Mesendoderm (in vitro differentiated cells): ENCODE results near the gene CST9.

Source experiments
- DNase-seq: peaks from one replicate; pipeline ENCODE4 v3.0.0; 2013
- H2AK5ac ChIP-seq: 2 replicates; pipeline ENCODE4 v1.6.1; 2013; ENCODE audit warnings: low read length, inconsistent platforms
- H2BK120ac ChIP-seq: 2 replicates; pipeline ENCODE4 v1.6.1; 2013; ENCODE audit warnings: low read depth, mild to moderate bottlenecking, low read length, moderate library complexity, mixed read lengths
- H2BK15ac ChIP-seq: replicated peaks from 2 replicates; pipeline ENCODE4 v1.6.1; 2013; ENCODE audit warnings: low read depth, mild to moderate bottlenecking, moderate library complexity
- H2BK5ac ChIP-seq: 2 replicates; pipeline ENCODE4 v1.6.1; 2013; ENCODE audit warnings: low read length, inconsistent platforms
- H3K18ac ChIP-seq: 2 replicates; pipeline ENCODE4 v1.6.1; 2013; ENCODE audit warnings: mild to moderate bottlenecking, low read length, mixed read lengths
- H3K23ac ChIP-seq: one replicate; pipeline ENCODE4 v1.6.1; 2013; ENCODE audit warnings: low read length
- H3K27ac ChIP-seq: 2 replicates; pipeline ENCODE4 v1.5.1; 2013; ENCODE audit warnings: low read depth, mild to moderate bottlenecking, inconsistent platforms, low read length, moderate library complexity
- H3K27me3 ChIP-seq: 2 replicates; pipeline ENCODE4 v1.6.1; 2013; ENCODE audit warnings: low read length, control low read depth, mild to moderate bottlenecking, inconsistent platforms; ENCODE audit not compliant: insufficient read depth, poor library complexity
- H3K36me3 ChIP-seq: 2 replicates; pipeline ENCODE4 v1.6.1; 2013; ENCODE audit warnings: low read length, inconsistent platforms; ENCODE audit not compliant: control insufficient read depth, insufficient read depth
- H3K4ac ChIP-seq: one replicate; pipeline ENCODE4 v1.6.1; 2013; ENCODE audit warnings: low read depth, mild to moderate bottlenecking, low read length, moderate library complexity
- H3K4me1 ChIP-seq: 2 replicates; pipeline ENCODE4 v1.6.1; 2013; ENCODE audit warnings: low read depth, low read length, inconsistent platforms; ENCODE audit not compliant: control insufficient read depth
- H3K4me2 ChIP-seq: 2 replicates; pipeline ENCODE4 v1.6.1; 2013; ENCODE audit warnings: low read length
- H3K4me3 ChIP-seq: 2 replicates; pipeline ENCODE4 v1.5.1; 2013; ENCODE audit warnings: mild to moderate bottlenecking, low read length
- H3K56ac ChIP-seq: one replicate; pipeline ENCODE4 v1.6.1; 2013; ENCODE audit warnings: low read length
- H3K79me1 ChIP-seq: 2 replicates; pipeline ENCODE4 v1.6.1; 2013; ENCODE audit warnings: low read length, inconsistent platforms
- H3K79me2 ChIP-seq: 2 replicates; pipeline ENCODE4 v1.6.1; 2013; ENCODE audit warnings: mild to moderate bottlenecking, low read length; ENCODE audit not compliant: control insufficient read depth, insufficient read depth
- H3K9ac ChIP-seq: 2 replicates; pipeline ENCODE4 v1.6.1; 2013; ENCODE audit warnings: low read length, inconsistent platforms
- H4K5ac ChIP-seq: one replicate; pipeline ENCODE4 v1.6.1; 2013; ENCODE audit warnings: low read length
- H4K8ac ChIP-seq: one replicate; pipeline ENCODE4 v1.6.1; 2013; ENCODE audit warnings: low read depth, mild to moderate bottlenecking, control low read depth, low read length, moderate library complexity
- WGBS: extraction: QIAGEN DNeasy Blood & Tissue Kit; methylation state at CpG from one replicate; pipeline ENCODE4 v1.1.7; 2013; ENCODE audit warnings: low lambda C conversion rate, missing lambda C conversion rate; ENCODE audit not compliant: insufficient coverage; ENCODE audit errors: extremely low coverage; 5-methylcytosine and 5-hydroxymethylcytosine counted together

Gene CST9

GRCh38 chr20:23651117-23651516 is 45.4 kb upstream of the CST9 start:
- Histone ChIP-seq H3K18ac (no peak overlapping the region), H3K23ac (no peak overlapping the region), H3K4me3 (no peak overlapping the region), H3K4ac (no peak overlapping the region), H3K4me1 (no peaks in the 10 kb centered on the region), H3K27ac (no peak overlapping the region), H3K56ac (no peak overlapping the region), H4K8ac (no peak overlapping the region), H3K36me3 (no peaks in the 10 kb centered on the region), H2BK15ac (no peak overlapping the region), H2BK5ac (no peak overlapping the region), H3K79me1 (no peaks in the 10 kb centered on the region), H3K79me2 (no peaks in the 10 kb centered on the region), H2AK5ac (no peak overlapping the region), H4K5ac (no peak overlapping the region), H3K4me2 (no peak overlapping the region), H3K27me3 (no peaks in the 10 kb centered on the region), H2BK120ac (no peak overlapping the region), H3K9ac (no peak overlapping the region)
- no CpG with 5 or more reads among the region's 2 CpGs for WGBS
- DNase-seq = no peak

- Histone ChIP-seq H3K4me2 (no peak overlapping the region), H3K79me1 (no peaks in the 10 kb centered on the region), H3K36me3 (no peaks in the 10 kb centered on the region), H2BK15ac (no peak overlapping the region), H3K4ac (no peak overlapping the region), H3K27ac (no peak overlapping the region), H3K56ac (no peak overlapping the region), H3K4me3 (no peak overlapping the region), H3K4me1 (no peaks in the 10 kb centered on the region), H2BK120ac (no peak overlapping the region), H4K5ac (no peak overlapping the region), H3K9ac (no peak overlapping the region), H4K8ac (no peak overlapping the region), H3K79me2 (no peaks in the 10 kb centered on the region), H2AK5ac (no peak overlapping the region), H3K23ac (no peak overlapping the region), H3K27me3 (no peaks in the 10 kb centered on the region), H3K18ac (no peak overlapping the region), H2BK5ac (no peak overlapping the region)
- no CpG with 5 or more reads among the region's 1 CpG for WGBS
- no peak for DNase-seq
Measured at GRCh38 chr20:23649830-23650417, 44.2 kb upstream of the CST9 start.

- H3K79me2 ChIP-seq = no peaks in the 10 kb centered on the region
- H3K79me1 ChIP-seq = no peaks in the 10 kb centered on the region
- no peak overlapping the region for H2BK120ac ChIP-seq
- no peak overlapping the region for H2AK5ac ChIP-seq
- H3K27ac ChIP-seq = no peak overlapping the region
- H3K18ac ChIP-seq = no peak overlapping the region
- no CpG with 5 or more reads among the region's 2 CpGs for WGBS
- no peak overlapping the region for H3K56ac ChIP-seq
- H3K9ac ChIP-seq = no peak overlapping the region
- H3K23ac ChIP-seq = no peak overlapping the region
- no peak overlapping the region for H4K8ac ChIP-seq
- H3K4me3 ChIP-seq = no peak overlapping the region
- no peak for DNase-seq
- no peak overlapping the region for H3K4ac ChIP-seq
- no peak overlapping the region for H2BK5ac ChIP-seq
- H3K4me2 ChIP-seq = no peak overlapping the region
- H4K5ac ChIP-seq = no peak overlapping the region
- H2BK15ac ChIP-seq = no peak overlapping the region
- no peaks in the 10 kb centered on the region for H3K27me3 ChIP-seq
- H3K36me3 ChIP-seq = no peaks in the 10 kb centered on the region
- H3K4me1 ChIP-seq = no peaks in the 10 kb centered on the region
Measured at GRCh38 chr20:23649242-23649641, 43.5 kb upstream of the CST9 start.

GRCh38 chr20:23647346-23647745 is 41.6 kb upstream of the CST9 start:
- H3K4me2 ChIP-seq = no peak overlapping the region
- H3K27me3 ChIP-seq = no peaks in the 10 kb centered on the region
- H3K79me2 ChIP-seq = no peaks in the 10 kb centered on the region
- H4K8ac ChIP-seq = no peak overlapping the region
- H2BK15ac ChIP-seq = no peak overlapping the region
- WGBS = no CpG with 5 or more reads among the region's 2 CpGs
- no peak overlapping the region for H2BK120ac ChIP-seq
- H3K36me3 ChIP-seq = no peaks in the 10 kb centered on the region
- no peak overlapping the region for H3K9ac ChIP-seq
- H3K4me3 ChIP-seq = no peak overlapping the region
- H3K27ac ChIP-seq = no peak overlapping the region
- DNase-seq = no peak
- no peak overlapping the region for H4K5ac ChIP-seq
- no peak overlapping the region for H2BK5ac ChIP-seq
- no peak overlapping the region for H2AK5ac ChIP-seq
- no peak overlapping the region for H3K18ac ChIP-seq
- H3K4me1 ChIP-seq = no peaks in the 10 kb centered on the region
- H3K23ac ChIP-seq = no peak overlapping the region
- no peak overlapping the region for H3K56ac ChIP-seq
- H3K4ac ChIP-seq = no peak overlapping the region
- no peaks in the 10 kb centered on the region for H3K79me1 ChIP-seq

GRCh38 chr20:23646106-23646873 is 40.6 kb upstream of the CST9 start:
- no peak overlapping the region for H3K4me2 ChIP-seq
- H3K4me1 ChIP-seq = no peaks in the 10 kb centered on the region
- H4K8ac ChIP-seq = no peak overlapping the region
- no peak overlapping the region for H2AK5ac ChIP-seq
- no peaks in the 10 kb centered on the region for H3K36me3 ChIP-seq
- DNase-seq = no peak
- H3K9ac ChIP-seq = no peak overlapping the region
- no peak overlapping the region for H3K23ac ChIP-seq
- no peak overlapping the region for H3K4ac ChIP-seq
- no CpG with 5 or more reads among the region's 4 CpGs for WGBS
- H3K56ac ChIP-seq = no peak overlapping the region
- H3K18ac ChIP-seq = no peak overlapping the region
- H3K27me3 ChIP-seq = no peaks in the 10 kb centered on the region
- H3K79me1 ChIP-seq = no peaks in the 10 kb centered on the region
- H2BK120ac ChIP-seq = no peak overlapping the region
- no peak overlapping the region for H3K4me3 ChIP-seq
- no peak overlapping the region for H2BK5ac ChIP-seq
- no peak overlapping the region for H2BK15ac ChIP-seq
- H3K27ac ChIP-seq = no peak overlapping the region
- H3K79me2 ChIP-seq = no peaks in the 10 kb centered on the region
- no peak overlapping the region for H4K5ac ChIP-seq

GRCh38 chr20:23645575-23645974 is 39.9 kb upstream of the CST9 start:
- H3K4me2 ChIP-seq = no peak overlapping the region
- H3K18ac ChIP-seq = no peak overlapping the region
- no peak overlapping the region for H4K5ac ChIP-seq
- H3K4ac ChIP-seq = no peak overlapping the region
- no peak overlapping the region for H3K27ac ChIP-seq
- H3K79me1 ChIP-seq = no peaks in the 10 kb centered on the region
- no peaks in the 10 kb centered on the region for H3K79me2 ChIP-seq
- H3K56ac ChIP-seq = no peak overlapping the region
- no peaks in the 10 kb centered on the region for H3K36me3 ChIP-seq
- no peak overlapping the region for H2AK5ac ChIP-seq
- H2BK15ac ChIP-seq = no peak overlapping the region
- no peak overlapping the region for H3K23ac ChIP-seq
- DNase-seq = no peak
- H3K27me3 ChIP-seq = no peaks in the 10 kb centered on the region
- H3K9ac ChIP-seq = no peak overlapping the region
- WGBS = no CpG with 5 or more reads among the region's 1 CpG
- H2BK5ac ChIP-seq = no peak overlapping the region
- H4K8ac ChIP-seq = no peak overlapping the region
- H2BK120ac ChIP-seq = no peak overlapping the region
- H3K4me3 ChIP-seq = no peak overlapping the region
- H3K4me1 ChIP-seq = no peaks in the 10 kb centered on the region
